H1 (cell line): ENCODE data around the gene KRR1. TPM values are rescaled to one million over a fixed set of nuclear protein-coding genes. Genes with fewer than 3 reads are reported as not detected.
A peak's percentile ranks its signal among the peaks of the same experiment; 100 is the strongest.
"Not testable (repeated sequence)": the region's sequence is repeated elsewhere in the genome, so short reads cannot be mapped to it uniquely, and the experiment has no call there.

Source experiments
- CTCF ChIA-PET: fragments of 300-600 bp; sonication (Branson Sonifier 250); formaldehyde crosslinking; loops from one replicate; lab custom pipeline; 2021; ENCODE audit not compliant: partially characterized antibody; lab: Charles Lee
- POLR2A ChIA-PET: fragments of 300-600 bp; sonication (Branson Sonifier 250); formaldehyde crosslinking; loops from one replicate; lab custom pipeline; 2021; ENCODE audit warnings: inconsistent platforms; ENCODE audit not compliant: partially characterized antibody; lab: Charles Lee
- DNase-seq, 2 experiments: peaks; one replicate each; pipeline versions ENCODE4 v3.0.0 to v3.0.0-alpha.2; 2010 to 2022; ENCODE audit warnings: low spot score in 2 of 2, low read depth in 1 of 2, mixed read lengths in 1 of 2
- FAIRE-seq: peaks from 2 replicates; lab custom pipeline; 2011; peaks lifted over from hg19 to GRCh38; lab: Jason Lieb, UNC
- H2AFZ ChIP-seq: 2 replicates; pipeline ENCODE4 v1.8.1; 2012; ENCODE audit warnings: low read length, inconsistent platforms
- H2AK5ac ChIP-seq: 2 replicates; pipeline ENCODE4 v1.6.1; 2013; ENCODE audit warnings: low read depth, low read length
- H2BK120ac ChIP-seq: replicated peaks from 2 replicates; pipeline ENCODE3; 2013; ENCODE audit warnings: low read depth, low read length, inconsistent platforms
- H2BK12ac ChIP-seq: 2 replicates; pipeline ENCODE4 v1.6.1; 2013; ENCODE audit warnings: low read depth, low read length
- H2BK15ac ChIP-seq: 2 replicates; pipeline ENCODE4 v1.6.1; 2013; ENCODE audit warnings: low read length
- H2BK20ac ChIP-seq: 2 replicates; pipeline ENCODE4 v1.6.1; 2013; ENCODE audit warnings: low read length
- H2BK5ac ChIP-seq: 2 replicates; pipeline ENCODE4 v1.6.1; 2013; ENCODE audit warnings: low read depth, low read length
- H3K14ac ChIP-seq: 2 replicates; pipeline ENCODE4 v1.6.1; 2013; ENCODE audit warnings: inconsistent platforms; ENCODE audit not compliant: insufficient read length
- H3K18ac ChIP-seq: 2 replicates; pipeline ENCODE4 v1.6.1; 2013; ENCODE audit warnings: low read length; ENCODE audit errors: extremely low read depth
- H3K23ac ChIP-seq: 2 replicates; pipeline ENCODE4 v1.6.1; 2013; ENCODE audit warnings: inconsistent platforms; ENCODE audit not compliant: insufficient read length
- H3K23me2 ChIP-seq: 2 replicates; pipeline ENCODE4 v1.6.1; 2013; ENCODE audit warnings: low read depth, low read length
- H3K27ac ChIP-seq: 2 replicates; pipeline ENCODE4 v1.6.1; 2011; ENCODE audit warnings: low read depth, low read length, inconsistent platforms
- H3K27me3 ChIP-seq, 4 experiments: replicated peaks in 1 of 4; 1 replicate in 1 of 4; 2 replicates in 3 of 4; pipeline versions ENCODE4 v1.6.1 to v1.8.1; 2011 to 2013; ENCODE audit warnings: low read length in 3 of 4, mild to moderate bottlenecking in 3 of 4, inconsistent platforms in 2 of 4, mixed read lengths in 2 of 4, moderate library complexity in 1 of 4; ENCODE audit not compliant: control insufficient read depth in 3 of 4, insufficient read depth in 3 of 4; ENCODE audit errors: extremely low read depth in 1 of 4
- H3K36me3 ChIP-seq, 4 experiments: 2 replicates each; pipeline versions ENCODE4 v1.6.1 to v1.8.1; 2011 to 2013; ENCODE audit warnings: mild to moderate bottlenecking in 4 of 4, low read length in 3 of 4, moderate library complexity in 2 of 4, control low read depth in 1 of 4, inconsistent platforms in 1 of 4; ENCODE audit not compliant: insufficient read depth in 4 of 4, control insufficient read depth in 2 of 4
- H3K4ac ChIP-seq: replicated peaks from 2 replicates; pipeline ENCODE3; 2013; ENCODE audit warnings: low read length, low read depth, mixed read lengths, inconsistent platforms; ENCODE audit not compliant: insufficient read length
- H3K4me1 ChIP-seq, 4 experiments: replicated peaks in 1 of 4; 1 replicate in 1 of 4; 2 replicates in 3 of 4; pipeline versions ENCODE4 v1.6.1 to v1.8.1; 2011 to 2013; ENCODE audit warnings: low read length in 3 of 4, inconsistent platforms in 2 of 4, mixed read lengths in 1 of 4; ENCODE audit not compliant: insufficient read depth in 4 of 4, control insufficient read depth in 3 of 4
- H3K4me2 ChIP-seq, 2 experiments: 2 replicates each; pipeline versions ENCODE4 v1.6.1 to v1.8.1; 2011 to 2013; ENCODE audit warnings: low read depth in 2 of 2, low read length in 2 of 2, control low read depth in 1 of 2, inconsistent platforms in 1 of 2, mild to moderate bottlenecking in 1 of 2; ENCODE audit not compliant: insufficient read depth in 1 of 2
- H3K4me3 ChIP-seq, 4 experiments: fragments of 200-600, 300-600 bp in 1 of 4; sonication (generic), shearing (Covaris generic), sonication (Bioruptor Twin) in 1 of 4; 2 replicates each; pipeline versions ENCODE4 v1.5.1 to v1.8.1; 2011 to 2016; ENCODE audit warnings: low read length in 4 of 4, low read depth in 3 of 4, control low read depth in 2 of 4, inconsistent platforms in 2 of 4, mild to moderate bottlenecking in 2 of 4, mixed read lengths in 1 of 4, moderate library complexity in 1 of 4; ENCODE audit not compliant: insufficient read depth in 2 of 4; ENCODE audit errors: extremely low read depth in 1 of 4
- H3K56ac ChIP-seq: replicated peaks from 2 replicates; pipeline ENCODE3; 2013; ENCODE audit warnings: low read depth, mild to moderate bottlenecking, mixed read lengths, low read length, inconsistent platforms; ENCODE audit not compliant: insufficient read length
- H3K79me1 ChIP-seq: 2 replicates; pipeline ENCODE4 v1.6.1; 2013; ENCODE audit warnings: low read depth, low read length, control low read depth
- H3K79me2 ChIP-seq, 2 experiments: 2 replicates each; pipeline versions ENCODE4 v1.6.1 to v1.8.1; 2012 to 2013; ENCODE audit warnings: low read length in 2 of 2, mild to moderate bottlenecking in 2 of 2, inconsistent platforms in 1 of 2; ENCODE audit not compliant: insufficient read depth in 2 of 2, control insufficient read depth in 1 of 2
- H3K9ac ChIP-seq, 4 experiments: replicated peaks in 1 of 4; 1 replicate in 1 of 4; 2 replicates in 3 of 4; pipeline versions ENCODE4 v1.6.1 to v1.8.1; 2011 to 2013; ENCODE audit warnings: low read depth in 3 of 4, low read length in 3 of 4, control low read depth in 2 of 4, mild to moderate bottlenecking in 2 of 4, moderate library complexity in 2 of 4, inconsistent platforms in 1 of 4; ENCODE audit errors: extremely low read depth in 1 of 4
- H3K9me3 ChIP-seq, 2 experiments: 2 replicates each; pipeline versions ENCODE4 v1.6.1 to v1.8.1; 2012 to 2013; ENCODE audit warnings: mild to moderate bottlenecking in 2 of 2, moderate library complexity in 2 of 2, control low read depth in 1 of 2, inconsistent platforms in 1 of 2, low read depth in 1 of 2, low read length in 1 of 2, mixed read lengths in 1 of 2; ENCODE audit not compliant: insufficient read depth in 2 of 2
- H4K20me1 ChIP-seq, 2 experiments: replicated peaks in 1 of 2; 2 replicates each; pipeline versions ENCODE3 to v1.8.1; 2011 to 2013; ENCODE audit warnings: inconsistent platforms in 2 of 2, low read length in 2 of 2, mild to moderate bottlenecking in 1 of 2; ENCODE audit not compliant: insufficient read depth in 2 of 2, control insufficient read depth in 1 of 2
- H4K5ac ChIP-seq: 2 replicates; pipeline ENCODE4 v1.6.1; 2013; ENCODE audit warnings: low read length, low read depth, mixed read lengths, inconsistent platforms; ENCODE audit not compliant: insufficient read length
- H4K8ac ChIP-seq: 2 replicates; pipeline ENCODE4 v1.8.0; 2013; ENCODE audit warnings: mild to moderate bottlenecking, moderate library complexity, low read length, inconsistent platforms; ENCODE audit not compliant: insufficient read depth; ENCODE audit errors: extremely low read depth
- H4K91ac ChIP-seq: replicated peaks from 2 replicates; pipeline ENCODE3; 2013; ENCODE audit warnings: low read length, mixed read lengths, inconsistent platforms; ENCODE audit not compliant: insufficient read length
- SP1 ChIP-seq: IDR thresholded peaks from 2 replicates; pipeline ENCODE4 v1.6.1; 2011; ENCODE audit warnings: low read depth, low read length
- WGBS, 2 experiments: shearing (Covaris generic) in 1 of 2; methylation state at CpG; one replicate each; pipeline versions ENCODE4 v1.1.6 to v1.1.7; 2013 to 2015; ENCODE audit warnings: low lambda C conversion rate in 2 of 2, mixed read lengths in 2 of 2, inconsistent platforms in 1 of 2, low coverage in 1 of 2, missing lambda C conversion rate in 1 of 2; ENCODE audit not compliant: insufficient replicate concordance in 2 of 2, insufficient coverage in 1 of 2, insufficient read length in 1 of 2; ENCODE audit errors: extremely low coverage in 1 of 2, missing lambda C conversion rate in 1 of 2; 5-methylcytosine and 5-hydroxymethylcytosine counted together
- polyA plus RNA-seq, 7 experiments: library from polyadenylated mRNA; depleted of rRNA in 3 of 7; stranded (reverse) in 5 of 7; unstranded in 2 of 7; fragments of >200 nt in 5 of 7; fragments of 200-250 nt in 2 of 7; gene quantifications; 1 replicate in 5 of 7; 2 replicates in 1 of 7; 4 replicates in 1 of 7; pipeline versions ENCODE4 v1.2.1 to v1.2.3, GENCODE V29; 2011 to 2013; ENCODE audit warnings: missing spikeins in 2 of 7, mixed read lengths in 2 of 7
- total RNA-seq: library from RNA; stranded (reverse); fragmentation: NEBNext Ultra II Directional; extraction: Animal tissue kit (Norgen Biotek cat#: 25700); gene quantifications from 2 replicates; pipeline ENCODE4 v1.2.1, GENCODE V29; 2021

Gene KRR1
- total and polyA plus RNA-seq, 2 of the 8 experiments (the other 6 are each of a cell fraction or from before 2014, with no cell fraction given) = 6.1 to 80.1 TPM

DNA sequence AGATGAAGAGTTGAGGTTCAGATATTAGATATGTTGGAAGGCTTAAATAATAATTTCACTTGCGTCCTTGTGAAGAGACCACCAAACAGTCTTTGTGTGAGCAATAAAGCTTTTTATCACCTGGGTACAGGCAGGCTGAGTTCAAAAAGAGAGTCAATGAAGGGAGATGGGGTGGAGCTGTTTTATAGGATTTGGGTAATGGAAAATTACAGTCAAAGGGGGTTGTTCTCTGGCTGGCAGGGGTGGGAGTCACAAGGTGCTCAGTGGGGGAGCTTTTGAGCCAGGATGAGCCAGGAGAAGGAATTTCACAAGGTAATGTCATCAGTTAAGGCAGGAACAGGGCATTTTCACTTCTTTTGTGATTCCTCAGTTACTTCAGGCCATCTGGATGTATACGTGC lies 27.0 kb downstream of the KRR1 start:
- H3K27me3 ChIP-seq, H2BK120ac ChIP-seq, H4K8ac ChIP-seq, H3K9me3 ChIP-seq, H3K36me3 ChIP-seq, H4K5ac ChIP-seq, H4K91ac ChIP-seq, FAIRE-seq, H3K79me2 ChIP-seq, H3K79me1 ChIP-seq, H2AK5ac ChIP-seq, H3K23ac ChIP-seq, H3K23me2 ChIP-seq, H3K9ac ChIP-seq, H3K4me3 ChIP-seq, H3K27ac ChIP-seq, H3K4ac ChIP-seq, H3K56ac ChIP-seq, H2BK12ac ChIP-seq, H2BK15ac ChIP-seq, H2AFZ ChIP-seq, H4K20me1 ChIP-seq, H3K18ac ChIP-seq, H3K14ac ChIP-seq, DNase-seq: not testable (repeated sequence)
- WGBS, 2 experiments = 49% methylated on average over 2 of the region's 2 CpGs; no CpG with 5 or more reads in 1 of the 2 experiments
- Histone ChIP-seq H2BK5ac (peak overlapping the region; percentile 22; the same call in 1 of the 2 replicates), H2BK20ac (0 out of 2 replicates have a peak overlapping the region, but pooled peaks have one; percentile 72), H3K4me2 (0 out of 4 replicates have a peak overlapping the region, but pooled peaks of 1 of the 2 experiments have one; percentile 13), H3K4me1 (peaks cover 0 to 11% (median 5%) of the 10 kb centered on the region in 4 experiments; a peak in 5 of 7 replicates)
- ChIA-PET POLR2A (interaction anchor here (0.9 to 1.7 kb wide), 4 partner anchors 12 to 556 kb away, joined by 3 to 4 read pairs (median 4); partner anchors contain the start of gene GLIPR1L2), CTCF (interaction anchor here (0.6 to 4.0 kb wide), 40 partner anchors 9 to 1006 kb away, joined by 3 to 40 read pairs (median 5); partner anchors contain the start of genes BBS10, CAPS2, GLIPR1L1 and GLIPR1L2)
- TF ChIP-seq SP1 = 0 out of 2 replicates have a peak, but pooled peaks have one; percentile 25
